Kidney (tissue), 14 donors: ENCODE measurements around the gene PHF19. TPM values are rescaled to one million over a fixed set of nuclear protein-coding genes. Genes with fewer than 3 reads are reported as not detected.

ENCODE experiments used
- DNase-seq, 5 donors: peaks; one replicate each; pipeline ENCODE4 v3.0.0-alpha.2; 2013 to 2020
- FAIRE-seq: peaks from 2 replicates; lab custom pipeline; 2012; peaks lifted over from hg19 to GRCh38; lab: Jason Lieb, UNC
- H3K27ac ChIP-seq, 2 donors: one replicate each; pipeline ENCODE4 v1.7.0; 2013; ENCODE audit warnings: low read depth in 2 of 2, low read length in 2 of 2, inconsistent platforms in 1 of 2
- H3K27me3 ChIP-seq: one replicate; pipeline ENCODE4 v1.7.1; 2013; ENCODE audit warnings: low read length, inconsistent platforms; ENCODE audit not compliant: control insufficient read depth, insufficient read depth
- H3K36me3 ChIP-seq, 3 donors: one replicate each; pipeline versions ENCODE4 v1.7.0 to v1.7.1; 2013; ENCODE audit warnings: low read length in 3 of 3, control low read depth in 1 of 3, inconsistent platforms in 1 of 3; ENCODE audit not compliant: insufficient read depth in 3 of 3, control insufficient read depth in 2 of 3
- H3K4me1 ChIP-seq, 3 donors: one replicate each; pipeline versions ENCODE4 v1.7.0 to v1.7.1; 2013; ENCODE audit warnings: low read length in 3 of 3, inconsistent platforms in 1 of 3, low read depth in 1 of 3; ENCODE audit not compliant: control insufficient read depth in 2 of 3, insufficient read depth in 2 of 3
- H3K4me3 ChIP-seq, 3 donors: one replicate each; pipeline versions ENCODE4 v1.7.0 to v1.8.1; 2013; ENCODE audit warnings: low read length in 3 of 3, control low read depth in 1 of 3, inconsistent platforms in 1 of 3
- H3K9ac ChIP-seq, 3 donors: one replicate each; pipeline versions ENCODE4 v1.7.0 to v1.7.1; 2013; ENCODE audit warnings: low read length in 3 of 3, control low read depth in 1 of 3, inconsistent platforms in 1 of 3
- H3K9me3 ChIP-seq, 3 donors: one replicate each; pipeline versions ENCODE4 v1.7.0 to v1.7.1; 2013; ENCODE audit warnings: low read length in 3 of 3, control low read depth in 1 of 3, inconsistent platforms in 1 of 3; ENCODE audit not compliant: control insufficient read depth in 2 of 3, insufficient read depth in 1 of 3
- intact Hi-C: fragments of 100-400 bp; cut with DNase I; formaldehyde crosslinking; loops from one replicate; pipeline ENCODE4 v1.11.1; 2022
- polyA plus RNA-seq: library from polyadenylated mRNA; stranded (reverse); fragments of 350-450 nt; fragmentation: Illumina TruSeq; extraction: RNeasy Lipid Tissue Mini Kit (QIAGEN cat#74804); gene quantifications from one replicate; pipeline ENCODE4 v1.2.3, GENCODE V29; 2014; ENCODE audit warnings: low read depth, low replicate concordance; ENCODE audit not compliant: insufficient read depth
- total RNA-seq: library from RNA; stranded (reverse); fragmentation: NEBNext Ultra II Directional; extraction: Animal tissue kit (Norgen Biotek cat#: 25700); gene quantifications from one replicate; pipeline ENCODE4 v1.2.1, GENCODE V29; 2021
- TF ChIP-seq, protein P1 (sequence below): IDR thresholded peaks from 3 replicates; pipeline ENCODE4 v1.5.1; 2012; ENCODE audit warnings: mild to moderate bottlenecking, moderate library complexity, borderline replicate concordance; ENCODE audit not compliant: insufficient read depth; ENCODE audit errors: extremely low read depth
- donor health status: control.
- donor health status: control.
- donor health status: control.
- donor health status: control.
- donor health status: control.
- donor health status: DM: yes; HTN: yes; CAD: no.
- donor health status: Normal renal cell carcinoma (clear cell type).

PHF19 gene
- total and polyA plus RNA-seq, 2 donors from 2014 or later = 6.9 to 17.4 TPM

DNA sequence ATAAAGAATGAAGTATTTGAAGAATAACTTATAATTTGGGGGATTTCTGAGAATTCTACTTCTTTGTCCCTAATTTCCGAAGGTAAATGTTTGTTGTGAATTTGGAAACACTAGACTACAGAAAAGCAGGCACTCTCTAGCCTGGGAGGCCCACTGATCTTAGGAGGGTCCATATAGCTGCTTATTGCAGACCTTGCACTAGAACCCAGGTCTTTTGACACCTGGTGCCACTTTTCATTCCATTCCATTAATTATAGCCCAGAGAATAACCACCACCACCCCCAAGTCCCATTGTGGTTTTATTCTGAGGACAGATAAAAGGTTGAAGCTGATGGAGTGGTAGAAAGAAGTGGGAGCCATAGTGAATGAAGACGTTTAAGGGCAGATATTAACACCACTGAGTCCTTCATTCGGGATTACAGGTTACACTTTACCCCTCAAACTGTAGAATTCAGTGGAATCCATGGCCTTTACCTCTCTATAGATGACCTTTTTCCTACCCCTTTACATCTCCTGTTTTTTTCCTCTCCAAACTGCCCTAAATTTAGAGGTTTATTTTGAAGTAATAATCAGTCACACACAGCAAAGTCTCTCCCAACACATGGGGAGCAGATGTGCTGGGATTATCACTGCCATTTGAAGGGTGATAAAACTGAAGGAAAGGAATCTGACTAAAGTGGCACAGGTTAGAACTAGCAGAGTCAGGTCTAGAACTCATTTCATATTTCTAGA lies 22.2 kb downstream of the PHF19 start:
- Histone ChIP-seq H3K27ac (no peak overlapping the region), H3K4me3 (no peak overlapping the region), H3K36me3 (peaks cover 0 to 2% (median 0%) of the 10 kb centered on the region in 3 donors), H3K4me1 (no peaks in the 10 kb centered on the region), H3K9ac (no peak overlapping the region), H3K27me3 (no peaks in the 10 kb centered on the region), H3K9me3 (no peaks in the 10 kb centered on the region)
- intact Hi-C loops = no loop called here
- DNase-seq (no peak), FAIRE-seq (no peak)
- TF ChIP-seq, protein P1, sequence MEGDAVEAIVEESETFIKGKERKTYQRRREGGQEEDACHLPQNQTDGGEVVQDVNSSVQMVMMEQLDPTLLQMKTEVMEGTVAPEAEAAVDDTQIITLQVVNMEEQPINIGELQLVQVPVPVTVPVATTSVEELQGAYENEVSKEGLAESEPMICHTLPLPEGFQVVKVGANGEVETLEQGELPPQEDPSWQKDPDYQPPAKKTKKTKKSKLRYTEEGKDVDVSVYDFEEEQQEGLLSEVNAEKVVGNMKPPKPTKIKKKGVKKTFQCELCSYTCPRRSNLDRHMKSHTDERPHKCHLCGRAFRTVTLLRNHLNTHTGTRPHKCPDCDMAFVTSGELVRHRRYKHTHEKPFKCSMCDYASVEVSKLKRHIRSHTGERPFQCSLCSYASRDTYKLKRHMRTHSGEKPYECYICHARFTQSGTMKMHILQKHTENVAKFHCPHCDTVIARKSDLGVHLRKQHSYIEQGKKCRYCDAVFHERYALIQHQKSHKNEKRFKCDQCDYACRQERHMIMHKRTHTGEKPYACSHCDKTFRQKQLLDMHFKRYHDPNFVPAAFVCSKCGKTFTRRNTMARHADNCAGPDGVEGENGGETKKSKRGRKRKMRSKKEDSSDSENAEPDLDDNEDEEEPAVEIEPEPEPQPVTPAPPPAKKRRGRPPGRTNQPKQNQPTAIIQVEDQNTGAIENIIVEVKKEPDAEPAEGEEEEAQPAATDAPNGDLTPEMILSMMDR = no peak

DNA sequence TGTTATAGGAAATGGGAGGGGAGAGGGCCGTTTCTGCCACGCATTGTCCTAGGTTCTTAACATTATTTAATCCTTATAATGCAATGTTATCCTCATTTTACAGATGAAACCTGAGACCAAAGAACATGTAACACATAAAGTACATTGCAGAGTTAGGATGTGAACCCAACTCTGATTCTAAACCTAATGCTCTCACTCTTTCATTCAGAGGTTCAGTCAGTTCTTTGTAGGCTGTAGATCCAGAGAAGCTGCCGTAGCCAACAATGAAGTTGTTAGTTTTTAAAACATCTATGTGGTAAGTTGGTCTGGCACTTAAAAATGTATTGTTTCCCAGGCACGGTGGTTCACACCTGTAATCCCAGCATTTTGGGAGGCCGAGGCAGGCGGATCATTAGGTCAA lies 23.8 kb downstream of the PHF19 start:
- H3K36me3 ChIP-seq = peaks cover 0 to 2% (median 0%) of the 10 kb centered on the region in 3 donors

DNA sequence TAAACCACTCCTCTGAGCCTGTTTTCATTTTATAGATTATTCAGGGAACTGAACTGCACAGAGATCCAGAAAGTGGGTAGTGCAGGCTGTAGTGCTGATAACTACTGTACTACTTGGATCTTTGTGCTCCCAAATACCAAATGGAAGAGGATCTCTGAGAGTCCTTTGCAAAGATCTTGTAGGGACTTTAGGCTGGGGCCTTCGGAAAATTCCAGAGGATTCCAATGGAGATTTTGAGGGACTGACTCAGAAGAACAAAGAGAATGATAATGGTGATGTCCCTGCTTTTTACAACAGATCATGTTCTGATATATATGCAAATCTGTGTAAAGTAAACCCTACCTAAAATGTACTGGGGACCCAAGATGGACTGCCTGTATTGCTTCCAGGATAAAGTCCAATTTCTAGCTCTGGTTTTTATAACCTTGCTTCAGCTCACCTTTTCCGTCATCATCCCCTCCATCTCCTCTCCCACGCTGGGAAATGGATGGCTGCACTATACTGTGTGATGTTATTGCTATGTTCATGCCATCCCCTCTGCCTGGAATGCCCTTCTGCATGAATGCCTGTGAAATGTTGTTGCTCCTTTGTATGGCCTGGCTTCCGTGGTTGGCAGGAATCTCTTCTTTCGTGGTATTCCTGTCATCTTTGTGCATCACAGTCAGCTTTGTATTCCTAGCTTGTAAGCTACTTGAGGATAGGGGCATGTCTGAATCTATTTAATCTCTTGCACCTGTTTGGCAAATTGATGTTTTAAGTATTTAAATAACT lies 24.6 kb downstream of the PHF19 start:
- H3K4me1 ChIP-seq = no peaks in the 10 kb centered on the region
- no peak for FAIRE-seq

More for the DNA sequence above, 23.8 kb downstream of the PHF19 start:
- Histone ChIP-seq H3K27ac (no peak overlapping the region), H3K27me3 (no peaks in the 10 kb centered on the region), H3K9ac (no peak overlapping the region), H3K4me1 (no peaks in the 10 kb centered on the region), H3K4me3 (no peak overlapping the region), H3K9me3 (no peaks in the 10 kb centered on the region)
- no peak for FAIRE-seq
- TF ChIP-seq, protein P1 = no peak
- intact Hi-C loops = no loop called here
- DNase-seq = no peak

More for the DNA sequence above, 24.6 kb downstream of the PHF19 start:
- TF ChIP-seq, protein P1 = no peak
- DNase-seq = peak in 3 of 5 donors; percentile 66 to 83 (median 78)
- Histone ChIP-seq H3K9me3 (no peaks in the 10 kb centered on the region), H3K9ac (no peak overlapping the region), H3K27me3 (no peaks in the 10 kb centered on the region), H3K36me3 (peaks cover 0 to 5% (median 2%) of the 10 kb centered on the region in 3 donors), H3K4me3 (no peak overlapping the region), H3K27ac (no peak overlapping the region)
- intact Hi-C loops = no loop called here
